K562 (cell line): Measurements from ENCODE around the gene XRN2. TPM values are rescaled to one million over a fixed set of nuclear protein-coding genes. Genes with fewer than 3 reads are reported as not detected.

ENCODE experiments used
- ATAC-seq: fragments of 200-7000 bp; cut with Tn5 transposase; 3 replicates; pipeline ENCODE4 v1.9.1; 2020; ENCODE audit warnings: moderate library complexity
- BruUV-seq: library from RNA; stranded (reverse); fragments of 400-500 nt; replicated peaks from 2 replicates; lab custom pipeline; 2021; lab: Mats Ljungman, UMichigan
- CTCF ChIA-PET: fragments of 300-600 bp; formaldehyde crosslinking; extraction: SDS; loops from one replicate; lab custom pipeline; 2021; ENCODE audit warnings: low intra/inter-chr PET ratio; lab: Yijun Ruan, JAX
- POLR2A ChIA-PET: fragments of 300-600, 350-650 bp; sonication (Branson Sonifier 250); formaldehyde crosslinking; extraction: SDS; loops from one replicate; lab custom pipeline; 2021; ENCODE audit warnings: antibody characterized with exemption, inconsistent platforms; lab: Yijun Ruan, JAX
- DNase-seq, 4 experiments: peaks; one replicate each; pipeline versions ENCODE4 v3.0.0 to v3.0.0-alpha.2; 2011 to 2018; ENCODE audit warnings: low spot score in 3 of 4, mixed read lengths in 3 of 4; ENCODE audit errors: extremely low read depth in 1 of 4
- FAIRE-seq: peaks from 2 replicates; lab custom pipeline; 2011; peaks lifted over from hg19 to GRCh38; lab: Jason Lieb, UNC
- H2AFZ ChIP-seq: 2 replicates; pipeline ENCODE4 v1.6.0; 2011; ENCODE audit warnings: low read depth, low read length, control low read depth, inconsistent platforms
- H3K27ac ChIP-seq: fragments of 200-600 bp; 3 replicates; pipeline ENCODE4 v1.8.0; 2011; ENCODE audit warnings: low read depth, mild to moderate bottlenecking, control low read depth, inconsistent platforms, low read length, moderate library complexity, mixed read lengths; ENCODE audit errors: extremely low read depth
- H3K27me3 ChIP-seq, 2 experiments: fragments of 300-600 bp in 1 of 2; 2 replicates in 1 of 2; 3 replicates in 1 of 2; pipeline versions ENCODE4 v1.6.0 to v1.8.0; 2011; ENCODE audit warnings: inconsistent platforms in 2 of 2, low read length in 2 of 2, mild to moderate bottlenecking in 1 of 2, mixed read lengths in 1 of 2, moderate library complexity in 1 of 2; ENCODE audit not compliant: control insufficient read depth in 2 of 2, insufficient read depth in 2 of 2
- H3K36me3 ChIP-seq: fragments of 300-600 bp; 3 replicates; pipeline ENCODE4 v1.8.0; 2011; ENCODE audit warnings: mild to moderate bottlenecking, low read length, inconsistent platforms; ENCODE audit not compliant: control insufficient read depth, insufficient read depth
- H3K4me1 ChIP-seq, 2 experiments: fragments of 200-600 bp in 1 of 2; replicated peaks in 1 of 2; 2 replicates in 1 of 2; 3 replicates in 1 of 2; pipeline versions ENCODE4 v1.5.1 to v1.8.0; 2011; ENCODE audit warnings: inconsistent platforms in 2 of 2, low read length in 2 of 2, mild to moderate bottlenecking in 1 of 2, mixed read lengths in 1 of 2, moderate library complexity in 1 of 2; ENCODE audit not compliant: control insufficient read depth in 2 of 2, insufficient read depth in 2 of 2
- H3K4me2 ChIP-seq: 2 replicates; pipeline ENCODE4 v1.6.1; 2011; ENCODE audit warnings: low read length, control low read depth, inconsistent platforms, mixed read lengths; ENCODE audit not compliant: insufficient read depth
- H3K4me3 ChIP-seq: fragments of 200-600 bp; sonication (generic), shearing (Covaris generic); 2 replicates; pipeline ENCODE4 v1.5.1; 2016; ENCODE audit warnings: control low read depth, inconsistent platforms
- H3K79me2 ChIP-seq: fragments of 200-600 bp; 3 replicates; pipeline ENCODE4 v1.8.0; 2011; ENCODE audit warnings: low read length, inconsistent platforms; ENCODE audit not compliant: control insufficient read depth, insufficient read depth
- H3K9ac ChIP-seq, 2 experiments: 2 replicates each; pipeline versions ENCODE4 v1.6.0 to v1.6.1; 2011; ENCODE audit warnings: low read depth in 2 of 2, low read length in 2 of 2, control low read depth in 1 of 2, inconsistent platforms in 1 of 2, mild to moderate bottlenecking in 1 of 2, mixed read lengths in 1 of 2; ENCODE audit not compliant: insufficient read depth in 1 of 2
- H3K9me1 ChIP-seq: one replicate; pipeline ENCODE4 v1.6.0; 2011; ENCODE audit warnings: inconsistent platforms, mild to moderate bottlenecking, low read length, moderate library complexity; ENCODE audit not compliant: control insufficient read depth, insufficient read depth
- H3K9me3 ChIP-seq: replicated peaks from 2 replicates; pipeline ENCODE4 v1.5.1; 2011; ENCODE audit warnings: low read depth, low read length, inconsistent platforms; ENCODE audit not compliant: control insufficient read depth, insufficient read depth
- H4K20me1 ChIP-seq: replicated peaks from 2 replicates; pipeline ENCODE4 v1.6.1; 2011; ENCODE audit warnings: low read length, inconsistent platforms, mixed read lengths; ENCODE audit not compliant: control insufficient read depth, insufficient read depth
- BRD4 ChIP-seq: fragments of 200-600 bp; sonication (generic); IDR thresholded peaks from 2 replicates; pipeline ENCODE4 v1.6.1; 2017; ENCODE audit warnings: inconsistent platforms
- CSDE1 ChIP-seq, 2 experiments: fragments of 450-650 bp; IDR thresholded peaks; 2 replicates each; pipeline ENCODE4 v1.6.1; 2016; ENCODE audit warnings: mild to moderate bottlenecking in 1 of 2
- MAFF ChIP-seq: IDR thresholded peaks from 2 replicates; pipeline ENCODE4 v1.6.1; 2012; ENCODE audit warnings: low read length, improper control_type of control experiment
- MCM2 ChIP-seq: fragments of 450-650 bp; IDR thresholded peaks from 2 replicates; pipeline ENCODE4 v1.6.1; 2017; ENCODE audit warnings: low read depth, mild to moderate bottlenecking
- NFE2L1 ChIP-seq: fragments of 450-650 bp; IDR thresholded peaks from 2 replicates; pipeline ENCODE4 v1.6.1; 2016; ENCODE audit warnings: missing genetic modification characterization, low read depth, mild to moderate bottlenecking, missing compliant biosample characterization, moderate library complexity, borderline replicate concordance
- PCBP2 ChIP-seq: fragments of 200-400 bp; formaldehyde crosslinking; IDR thresholded peaks from 2 replicates; pipeline ENCODE4 v1.6.1; 2018; ENCODE audit warnings: low read length, low read depth, mild to moderate bottlenecking, moderate library complexity; ENCODE audit not compliant: poor library complexity, severe bottlenecking
- RFX1 ChIP-seq: fragments of 450-650 bp; IDR thresholded peaks from 2 replicates; pipeline ENCODE4 v1.6.1; 2016; ENCODE audit warnings: mild to moderate bottlenecking, moderate library complexity
- TARDBP ChIP-seq: fragments of 450-650 bp; IDR thresholded peaks from 2 replicates; pipeline ENCODE4 v1.6.1; 2016
- ZNF780A ChIP-seq: fragments of 250-450 bp; sonication (Bioruptor Pico); IDR thresholded peaks from 2 replicates; pipeline ENCODE4 v1.5.0; 2021; ENCODE audit warnings: mild to moderate bottlenecking
- WGBS: fragments of 100-300 bp; shearing (Covaris generic); methylation state at CpG from one replicate; pipeline ENCODE4 v1.1.6; 2016; ENCODE audit warnings: low coverage, mixed read lengths; ENCODE audit not compliant: insufficient coverage; ENCODE audit errors: missing lambda C conversion rate; 5-methylcytosine and 5-hydroxymethylcytosine counted together
- in situ Hi-C: fragments of 300-500 bp; cut with MboI; formaldehyde crosslinking; loops from 4 replicates; pipeline ENCODE4 v1.15.0; 2018; ENCODE audit warnings: inconsistent platforms, mixed read lengths
- intact Hi-C: fragments of 100-400 bp; cut with micrococcal nuclease; formaldehyde crosslinking; loops from 2 replicates; pipeline ENCODE4 v1.14.2; 2022
- polyA plus RNA-seq, 8 experiments: library from polyadenylated mRNA; depleted of rRNA in 4 of 8; stranded (reverse) in 5 of 8; unstranded in 3 of 8; fragments of >200 nt; fragmentation: Nextera tagmentation in 2 of 8; fragmentation: Illumina TruSeq in 1 of 8; extraction: Ambion mirVana in 2 of 8; extraction: Trizol in 1 of 8; gene quantifications; 2 replicates each; pipeline versions ENCODE4 v1.2.1 to v1.2.3, GENCODE V29; 2011 to 2014; ENCODE audit warnings: inconsistent platforms in 1 of 8, missing spikeins in 1 of 8
- total RNA-seq, 7 experiments: library from RNA; depleted of rRNA in 6 of 7; stranded (reverse); fragments of >200 nt in 6 of 7; fragmentation: Illumina TruSeq in 2 of 7; extraction: Trizol in 2 of 7; gene quantifications; 2 replicates each; pipeline versions ENCODE4 v1.2.1 to v1.2.3, GENCODE V29; 2011 to 2021; ENCODE audit warnings: low replicate concordance in 1 of 7
- TF ChIP-seq, protein P1 (sequence below): sonication (generic); formaldehyde crosslinking; IDR thresholded peaks from 2 replicates; pipeline ENCODE4 v1.8.1; 2023; ENCODE audit warnings: missing genetic modification reagents, mild to moderate bottlenecking, borderline replicate concordance
- TF ChIP-seq, protein P2 (sequence below): fragments of 450-650 bp; IDR thresholded peaks from 2 replicates; pipeline ENCODE4 v1.7.0; 2016; ENCODE audit warnings: borderline replicate concordance
- TF ChIP-seq, protein P3 (sequence below), 2 experiments: IDR thresholded peaks; 2 replicates each; pipeline ENCODE4 v1.6.1; 2012; ENCODE audit warnings: improper control_type of control experiment in 2 of 2, low read depth in 2 of 2, low read length in 2 of 2, borderline replicate concordance in 1 of 2

XRN2 gene
- total and polyA plus RNA-seq, 9 of the 15 experiments (the other 6 are each of a cell fraction or from before 2014, with no cell fraction given): 41.8 to 67.3 (median 51.4) TPM

DNA sequence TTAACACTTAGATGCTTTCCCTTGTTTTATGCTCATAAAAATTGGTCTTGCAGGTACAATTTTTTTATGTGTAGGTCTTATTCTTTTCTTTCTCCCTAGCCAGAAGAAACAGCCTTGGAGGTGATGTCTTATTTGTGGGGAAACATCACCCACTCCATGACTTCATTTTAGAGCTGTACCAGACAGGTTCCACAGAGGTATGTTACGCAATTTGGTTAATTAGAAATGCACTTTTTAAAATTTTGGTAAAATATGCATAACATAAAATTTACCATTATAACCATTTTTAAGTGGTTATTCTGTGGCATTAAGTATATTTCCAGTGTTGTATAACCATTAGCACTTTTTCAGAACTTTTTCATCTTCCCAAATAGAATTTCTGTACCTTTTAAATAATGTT is 52.9 kb downstream of the XRN2 start:
- ChIA-PET POLR2A (interaction anchor here (0.5 to 0.7 kb wide), 2 partner anchors 18 to 38 kb away, joined by 3 read pairs; no protein-coding TSS in a partner anchor), CTCF (no interaction called here)
- no peak for ATAC-seq
- Histone ChIP-seq H4K20me1 (no peaks in the 10 kb centered on the region), H3K9me3 (no peaks in the 10 kb centered on the region), H3K79me2 (no peaks in the 10 kb centered on the region; the same call in 2 of the 3 replicates), H3K4me2 (no peak overlapping the region), H2AFZ (no peak overlapping the region), H3K4me1 (no peaks in the 10 kb centered on the region), H3K36me3 (peaks cover 54% of the 10 kb centered on the region), H3K4me3 (no peak overlapping the region), H3K9ac (no peak overlapping the region), H3K27me3 (no peaks in the 10 kb centered on the region), H3K9me1 (no peaks in the 10 kb centered on the region), H3K27ac (no peak overlapping the region)
- intact Hi-C loops (no loop called here), in situ Hi-C loops (no loop called here)
- TF ChIP-seq CSDE1 (IDR thresholded peaks at IDR 0.05): no peak
- TF ChIP-seq, protein P1, sequence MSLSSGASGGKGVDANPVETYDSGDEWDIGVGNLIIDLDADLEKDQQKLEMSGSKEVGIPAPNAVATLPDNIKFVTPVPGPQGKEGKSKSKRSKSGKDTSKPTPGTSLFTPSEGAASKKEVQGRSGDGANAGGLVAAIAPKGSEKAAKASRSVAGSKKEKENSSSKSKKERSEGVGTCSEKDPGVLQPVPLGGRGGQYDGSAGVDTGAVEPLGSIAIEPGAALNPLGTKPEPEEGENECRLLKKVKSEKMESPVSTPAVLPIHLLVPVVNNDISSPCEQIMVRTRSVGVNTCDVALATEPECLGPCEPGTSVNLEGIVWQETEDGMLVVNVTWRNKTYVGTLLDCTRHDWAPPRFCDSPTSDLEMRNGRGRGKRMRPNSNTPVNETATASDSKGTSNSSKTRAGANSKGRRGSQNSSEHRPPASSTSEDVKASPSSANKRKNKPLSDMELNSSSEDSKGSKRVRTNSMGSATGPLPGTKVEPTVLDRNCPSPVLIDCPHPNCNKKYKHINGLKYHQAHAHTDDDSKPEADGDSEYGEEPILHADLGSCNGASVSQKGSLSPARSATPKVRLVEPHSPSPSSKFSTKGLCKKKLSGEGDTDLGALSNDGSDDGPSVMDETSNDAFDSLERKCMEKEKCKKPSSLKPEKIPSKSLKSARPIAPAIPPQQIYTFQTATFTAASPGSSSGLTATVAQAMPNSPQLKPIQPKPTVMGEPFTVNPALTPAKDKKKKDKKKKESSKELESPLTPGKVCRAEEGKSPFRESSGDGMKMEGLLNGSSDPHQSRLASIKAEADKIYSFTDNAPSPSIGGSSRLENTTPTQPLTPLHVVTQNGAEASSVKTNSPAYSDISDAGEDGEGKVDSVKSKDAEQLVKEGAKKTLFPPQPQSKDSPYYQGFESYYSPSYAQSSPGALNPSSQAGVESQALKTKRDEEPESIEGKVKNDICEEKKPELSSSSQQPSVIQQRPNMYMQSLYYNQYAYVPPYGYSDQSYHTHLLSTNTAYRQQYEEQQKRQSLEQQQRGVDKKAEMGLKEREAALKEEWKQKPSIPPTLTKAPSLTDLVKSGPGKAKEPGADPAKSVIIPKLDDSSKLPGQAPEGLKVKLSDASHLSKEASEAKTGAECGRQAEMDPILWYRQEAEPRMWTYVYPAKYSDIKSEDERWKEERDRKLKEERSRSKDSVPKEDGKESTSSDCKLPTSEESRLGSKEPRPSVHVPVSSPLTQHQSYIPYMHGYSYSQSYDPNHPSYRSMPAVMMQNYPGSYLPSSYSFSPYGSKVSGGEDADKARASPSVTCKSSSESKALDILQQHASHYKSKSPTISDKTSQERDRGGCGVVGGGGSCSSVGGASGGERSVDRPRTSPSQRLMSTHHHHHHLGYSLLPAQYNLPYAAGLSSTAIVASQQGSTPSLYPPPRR (CRISPR knock-in tag): no peak
- no peak for TF ChIP-seq BRD4
- TF ChIP-seq TARDBP: no peak
- TF ChIP-seq RFX1: no peak
- no peak for TF ChIP-seq ZNF780A
- TF ChIP-seq, protein P2, sequence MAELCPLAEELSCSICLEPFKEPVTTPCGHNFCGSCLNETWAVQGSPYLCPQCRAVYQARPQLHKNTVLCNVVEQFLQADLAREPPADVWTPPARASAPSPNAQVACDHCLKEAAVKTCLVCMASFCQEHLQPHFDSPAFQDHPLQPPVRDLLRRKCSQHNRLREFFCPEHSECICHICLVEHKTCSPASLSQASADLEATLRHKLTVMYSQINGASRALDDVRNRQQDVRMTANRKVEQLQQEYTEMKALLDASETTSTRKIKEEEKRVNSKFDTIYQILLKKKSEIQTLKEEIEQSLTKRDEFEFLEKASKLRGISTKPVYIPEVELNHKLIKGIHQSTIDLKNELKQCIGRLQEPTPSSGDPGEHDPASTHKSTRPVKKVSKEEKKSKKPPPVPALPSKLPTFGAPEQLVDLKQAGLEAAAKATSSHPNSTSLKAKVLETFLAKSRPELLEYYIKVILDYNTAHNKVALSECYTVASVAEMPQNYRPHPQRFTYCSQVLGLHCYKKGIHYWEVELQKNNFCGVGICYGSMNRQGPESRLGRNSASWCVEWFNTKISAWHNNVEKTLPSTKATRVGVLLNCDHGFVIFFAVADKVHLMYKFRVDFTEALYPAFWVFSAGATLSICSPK: no peak
- TF ChIP-seq MAFF: no peak
- TF ChIP-seq NFE2L1 (tag): no peak
- TF ChIP-seq MCM2: no peak
- TF ChIP-seq PCBP2: no peak
- TF ChIP-seq, protein P3, sequence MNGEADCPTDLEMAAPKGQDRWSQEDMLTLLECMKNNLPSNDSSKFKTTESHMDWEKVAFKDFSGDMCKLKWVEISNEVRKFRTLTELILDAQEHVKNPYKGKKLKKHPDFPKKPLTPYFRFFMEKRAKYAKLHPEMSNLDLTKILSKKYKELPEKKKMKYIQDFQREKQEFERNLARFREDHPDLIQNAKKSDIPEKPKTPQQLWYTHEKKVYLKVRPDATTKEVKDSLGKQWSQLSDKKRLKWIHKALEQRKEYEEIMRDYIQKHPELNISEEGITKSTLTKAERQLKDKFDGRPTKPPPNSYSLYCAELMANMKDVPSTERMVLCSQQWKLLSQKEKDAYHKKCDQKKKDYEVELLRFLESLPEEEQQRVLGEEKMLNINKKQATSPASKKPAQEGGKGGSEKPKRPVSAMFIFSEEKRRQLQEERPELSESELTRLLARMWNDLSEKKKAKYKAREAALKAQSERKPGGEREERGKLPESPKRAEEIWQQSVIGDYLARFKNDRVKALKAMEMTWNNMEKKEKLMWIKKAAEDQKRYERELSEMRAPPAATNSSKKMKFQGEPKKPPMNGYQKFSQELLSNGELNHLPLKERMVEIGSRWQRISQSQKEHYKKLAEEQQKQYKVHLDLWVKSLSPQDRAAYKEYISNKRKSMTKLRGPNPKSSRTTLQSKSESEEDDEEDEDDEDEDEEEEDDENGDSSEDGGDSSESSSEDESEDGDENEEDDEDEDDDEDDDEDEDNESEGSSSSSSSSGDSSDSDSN (IDR thresholded peaks at IDR 0.05; ENCODE audit: borderline replicate concordance in 1 of 2, low read depth in 2 of 2, low read length in 2 of 2): no peak
- no peak for DNase-seq
- WGBS: 0% methylated on average over 1 of the region's 1 CpG
- BruUV-seq: no TSS peak
- no peak for FAIRE-seq
